Measurements from ENCODE around the gene AUTS2.

GRCh38 chr7:70037171-70037933, 439.1 kb downstream of the AUTS2 start:
- TF ChIP-seq CTCF (IDR thresholded peaks at IDR 0.05 in 8 of 11, conservative IDR thresholded peaks at IDR 0.05 in 3 of 11) = no peak
- TF ChIP-seq POLR2A (IDR thresholded peaks at IDR 0.05) = no peak
- TF ChIP-seq POLR2AphosphoS5 (IDR thresholded peaks at IDR 0.05) = no peak

Data from spleen (tissue), 7 donors.